Fibroblast of lung (primary cell): ENCODE results near the gene EIF2AK2.

ENCODE experiments used
- CTCF ChIP-seq, 2 donors: IDR thresholded peaks in 1 of 2; conservative IDR thresholded peaks in 1 of 2; 1 replicate in 1 of 2; 2 replicates in 1 of 2; pipeline ENCODE4 v1.5.1; 2011 to 2012; ENCODE audit warnings: low read length in 2 of 2, control low read depth in 1 of 2, inconsistent platforms in 1 of 2, low read depth in 1 of 2, mild to moderate bottlenecking in 1 of 2
- EZH2 ChIP-seq: IDR thresholded peaks from 2 replicates; pipeline ENCODE4 v1.5.1; 2012; ENCODE audit warnings: low read length, control low read depth, mild to moderate bottlenecking; ENCODE audit errors: missing control alignments

GRCh38 chr2:37111958-37112357 lies 44.8 kb downstream of the EIF2AK2 start:
- TF ChIP-seq EZH2 (no peak), CTCF (conservative IDR thresholded peaks at IDR 0.05 in 1 of 2, IDR thresholded peaks at IDR 0.05 in 1 of 2; ENCODE audit: low read depth in 1 of 2, low read length in 2 of 2) (no peak)
